Measurements from ENCODE around the gene ADH6.

GRCh38 chr4:99219479-99219878 is 433 bp upstream of the ADH6 start:
- TF ChIP-seq CTCF (IDR thresholded peaks at IDR 0.05; ENCODE audit: low read depth, low read length, poor library complexity, severe bottlenecking) (no peak), EZH2phosphoT487 (IDR thresholded peaks at IDR 0.05; ENCODE audit: borderline replicate concordance, low read length) (no peak)

All from DOHH2 (cell line).